HG03354 (cell line): ENCODE measurements around the gene CLIC3.

ENCODE experiments used
- ATAC-seq: cut with Tn5 transposase; IDR thresholded peaks from one replicate; pipeline ENCODE4 v1.9.1; 2021; ENCODE audit warnings: mild to moderate bottlenecking; ENCODE audit not compliant: unreplicated experiment, poor library complexity, severe bottlenecking

CLIC3 gene

GRCh38 chr9:136972335-136972734 is 24.0 kb downstream of the CLIC3 start:
- ATAC-seq: no peak

GRCh38 chr9:136971746-136972145 is 24.6 kb downstream of the CLIC3 start:
- no peak for ATAC-seq

DNA sequence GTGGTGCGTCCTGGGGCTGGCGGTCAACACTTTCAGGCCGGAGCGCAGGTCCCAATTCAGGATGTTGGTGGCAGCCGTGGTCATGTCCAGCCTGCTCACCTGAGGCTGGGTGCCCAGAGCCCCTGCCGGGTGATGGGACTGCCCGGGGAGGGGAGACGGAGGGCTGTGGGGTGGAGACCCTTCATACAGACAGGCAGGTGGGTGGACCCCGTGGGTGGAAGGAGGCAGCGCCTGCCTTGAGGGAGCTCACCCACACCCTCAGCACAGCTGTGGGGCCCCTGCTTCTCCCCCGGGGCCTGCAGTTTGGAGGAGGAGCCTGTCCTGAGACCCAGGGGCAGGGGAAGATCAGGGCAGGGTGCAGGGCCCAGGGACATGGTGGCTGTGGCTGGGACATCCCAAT is 26.0 kb downstream of the CLIC3 start:
- ATAC-seq: no peak

DNA sequence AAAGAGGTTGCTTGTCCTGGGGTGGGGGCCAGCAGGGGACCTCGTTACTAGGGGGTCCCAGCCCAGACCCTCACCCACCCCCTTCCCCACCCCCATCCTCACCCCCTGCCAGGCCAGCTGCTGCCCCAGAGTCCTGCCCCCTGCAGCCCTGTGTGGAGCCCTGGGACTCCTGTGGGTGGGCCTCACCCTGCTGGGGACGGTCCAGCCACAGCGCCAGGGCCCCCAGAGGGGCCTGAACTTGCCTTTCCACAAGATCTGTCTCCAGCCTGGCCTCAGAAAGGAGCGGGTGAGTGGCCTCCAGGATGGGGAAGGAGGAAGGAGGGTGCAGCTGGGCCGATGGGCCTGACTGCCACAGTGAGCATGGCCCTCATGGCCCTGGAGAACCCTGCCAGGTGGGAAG is 26.6 kb downstream of the CLIC3 start:
- ATAC-seq: no peak

DNA sequence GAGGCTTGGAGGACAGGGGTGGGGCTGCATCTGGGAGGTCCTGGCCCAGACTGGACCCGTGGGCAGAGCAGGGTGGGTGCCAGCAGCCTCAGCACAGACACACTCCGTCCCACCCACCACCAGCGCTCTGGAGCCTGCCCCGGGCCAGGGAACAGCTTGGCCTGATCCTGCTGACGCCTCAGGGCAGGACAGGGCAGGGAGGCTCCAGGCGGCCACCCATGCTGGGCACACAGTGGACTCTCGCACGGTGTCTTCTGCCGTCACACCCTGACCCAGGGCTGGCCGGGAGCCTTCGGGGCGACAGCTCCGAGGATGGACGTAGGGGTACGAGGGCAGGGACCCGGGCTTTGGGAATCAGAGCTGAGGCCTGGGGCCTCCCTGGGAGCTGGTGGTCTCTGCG is 27.2 kb downstream of the CLIC3 start:
- no peak for ATAC-seq

- no peak for ATAC-seq
Measured at GRCh38 chr9:136968333-136969127, 27.8 kb downstream of the CLIC3 start.

DNA sequence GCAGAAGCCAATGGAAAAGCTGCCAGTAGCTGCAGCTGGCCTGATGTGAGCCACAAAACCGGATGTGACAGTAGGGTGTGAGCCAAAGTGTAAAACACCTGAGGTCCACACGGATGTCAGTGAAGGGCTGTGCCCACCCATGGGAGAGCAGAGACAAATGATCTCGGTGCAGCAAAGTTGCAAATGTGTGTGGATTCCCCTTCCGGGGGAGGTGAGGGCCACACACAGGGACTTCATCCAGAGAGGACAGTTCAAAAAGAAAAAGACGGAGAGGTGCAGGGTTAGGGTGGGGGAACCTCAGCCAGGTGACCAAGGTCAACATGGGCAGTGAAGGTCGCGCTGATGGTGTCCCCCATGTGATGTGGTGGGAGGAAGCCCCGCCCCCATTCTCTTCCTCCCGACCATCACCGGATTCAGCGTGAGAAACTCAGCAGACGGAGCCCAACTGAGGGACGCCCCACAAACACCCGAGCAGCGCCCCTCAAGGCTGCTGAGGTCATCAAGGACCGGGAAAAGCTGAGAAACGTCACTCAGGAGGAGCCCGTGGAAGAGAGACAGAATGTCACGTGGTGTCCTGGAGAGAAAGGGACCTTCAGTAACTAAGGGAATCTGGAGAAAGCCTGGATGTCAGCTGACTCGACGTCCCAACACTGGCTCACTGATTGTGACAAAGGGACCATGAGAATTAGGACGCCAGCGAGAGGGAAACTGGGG is 30.4 kb downstream of the CLIC3 start:
- ATAC-seq: no peak

- no peak for ATAC-seq
Measured at GRCh38 chr9:136964833-136965422, 31.4 kb downstream of the CLIC3 start.

DNA sequence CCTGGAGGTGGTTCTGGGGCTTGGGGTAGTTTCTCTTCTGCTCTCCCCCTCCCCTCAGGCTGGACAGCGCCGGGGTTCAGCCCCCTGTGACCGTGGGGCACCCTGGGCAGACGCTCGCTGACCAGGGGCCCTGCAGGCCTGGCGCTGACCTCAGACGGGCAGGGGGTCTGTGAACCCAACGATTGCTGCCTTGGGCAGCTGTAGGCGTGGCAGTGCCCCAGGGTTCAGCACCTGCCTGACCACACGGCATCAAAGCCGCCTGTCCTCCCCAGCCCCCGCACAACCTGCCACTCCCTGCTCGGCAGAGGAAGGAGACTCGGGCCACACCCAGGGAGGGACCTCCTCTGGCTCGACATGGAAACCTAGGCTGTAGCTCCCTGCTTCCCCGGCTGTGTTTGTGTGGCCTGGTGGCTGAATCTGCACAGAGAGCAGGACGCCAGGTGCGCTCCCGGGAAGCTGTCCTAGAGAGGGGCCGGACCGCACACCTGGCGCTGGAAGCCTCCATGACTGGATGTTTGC is 32.1 kb downstream of the CLIC3 start:
- no peak for ATAC-seq

DNA sequence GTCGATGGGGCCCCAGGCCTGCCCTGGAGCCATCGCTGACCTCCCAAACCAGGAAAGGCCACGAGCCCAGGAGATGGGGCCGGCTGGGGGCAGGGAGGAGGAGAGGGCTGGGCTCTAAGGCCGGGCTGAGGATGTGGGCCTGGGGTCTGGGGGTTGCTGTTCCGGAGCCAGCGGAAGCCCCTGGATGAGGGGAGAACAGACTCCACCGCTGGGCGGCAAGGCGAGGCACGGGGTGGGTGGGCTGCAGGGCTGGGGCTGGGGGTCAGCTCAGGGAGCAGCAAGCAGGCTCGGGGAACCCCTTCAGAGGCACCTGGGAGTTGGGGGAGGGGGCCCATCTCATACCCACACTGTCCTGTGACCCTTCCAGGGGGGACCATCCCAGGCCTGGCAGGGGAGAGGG is 32.6 kb downstream of the CLIC3 start:
- no peak for ATAC-seq

- no peak for ATAC-seq
Measured at GRCh38 chr9:136963341-136963740, 33.0 kb downstream of the CLIC3 start.

DNA sequence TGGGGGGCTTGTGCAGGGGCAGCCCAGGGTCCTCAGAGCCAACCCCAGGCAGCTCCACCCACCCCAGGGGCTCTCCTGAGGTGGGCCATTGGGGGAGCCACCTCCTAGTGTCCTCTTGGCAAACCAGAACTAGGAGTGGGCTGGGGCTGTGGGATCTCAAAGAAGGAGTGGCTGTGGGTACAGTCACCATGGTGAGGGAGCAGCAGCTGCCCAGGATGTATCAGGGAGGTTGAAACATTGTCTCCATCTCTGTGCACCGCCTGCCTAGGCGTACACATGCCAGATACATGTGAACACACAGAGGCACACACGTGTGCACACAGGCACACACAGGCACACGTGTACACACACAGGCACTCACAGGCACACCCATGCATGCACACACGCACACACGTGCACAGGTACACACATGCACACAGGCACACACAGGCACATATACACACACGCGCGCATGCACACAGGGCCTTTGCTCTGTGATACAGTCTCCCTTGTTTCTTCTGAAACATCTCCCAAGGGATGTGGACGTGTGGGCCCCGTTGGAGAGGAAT is 33.6 kb downstream of the CLIC3 start:
- no peak for ATAC-seq

- ATAC-seq: no peak
Measured at GRCh38 chr9:136962163-136962562, 34.2 kb downstream of the CLIC3 start.

GRCh38 chr9:136961279-136962065 is 34.9 kb downstream of the CLIC3 start:
- ATAC-seq: no peak

DNA sequence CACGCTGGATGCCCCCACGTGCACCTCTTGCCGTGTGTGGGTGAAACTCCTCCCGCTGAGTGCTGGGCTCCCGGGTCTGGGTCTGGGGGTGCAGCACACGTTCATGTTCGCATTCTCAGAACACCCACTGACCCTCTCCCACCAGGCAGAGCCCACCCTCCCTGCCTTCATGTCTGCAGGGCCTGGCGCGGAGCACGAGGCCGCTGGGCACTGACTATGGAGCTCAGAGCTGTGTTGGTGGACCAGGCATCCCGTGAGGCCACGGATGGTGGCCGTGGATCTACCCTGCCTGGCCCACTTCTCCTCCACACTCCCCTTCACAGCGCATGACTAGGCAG is 35.5 kb downstream of the CLIC3 start:
- ATAC-seq: no peak

DNA sequence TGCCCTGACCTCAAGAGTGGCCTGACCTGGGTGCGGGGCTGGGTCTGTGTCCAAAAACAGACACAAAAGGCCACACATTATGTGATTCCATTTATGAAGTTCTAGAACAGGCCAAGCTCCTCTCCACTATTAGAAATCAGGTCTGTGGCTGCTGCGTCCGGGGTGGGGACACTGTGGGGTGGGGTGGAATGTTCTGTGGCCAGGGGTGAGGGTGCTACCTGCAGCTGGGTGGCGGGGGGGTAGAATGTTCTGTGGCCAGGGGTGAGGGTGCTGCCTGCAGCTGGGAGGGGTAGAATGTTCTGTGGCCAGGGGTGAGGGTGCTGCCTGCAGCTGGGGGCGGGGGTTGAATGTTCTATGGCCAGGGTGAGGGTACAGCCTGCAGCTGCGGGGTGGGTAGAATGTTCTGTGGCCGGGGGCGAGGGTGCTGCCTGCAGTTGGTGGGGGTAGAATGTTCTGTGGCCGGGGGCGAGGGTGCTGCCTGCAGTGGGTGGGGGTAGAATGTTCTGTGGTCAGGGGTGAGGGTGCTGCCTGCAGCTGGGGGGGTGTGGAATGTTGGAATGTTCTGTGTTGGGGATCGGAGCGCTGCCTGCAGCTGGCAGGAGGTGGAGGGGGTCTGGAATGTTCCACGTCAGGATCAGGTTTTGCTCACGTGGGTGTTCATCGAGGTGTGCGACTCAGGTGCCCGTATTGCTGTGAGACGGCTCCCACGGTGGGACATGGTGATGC is 36.0 kb downstream of the CLIC3 start:
- ATAC-seq: no peak

DNA sequence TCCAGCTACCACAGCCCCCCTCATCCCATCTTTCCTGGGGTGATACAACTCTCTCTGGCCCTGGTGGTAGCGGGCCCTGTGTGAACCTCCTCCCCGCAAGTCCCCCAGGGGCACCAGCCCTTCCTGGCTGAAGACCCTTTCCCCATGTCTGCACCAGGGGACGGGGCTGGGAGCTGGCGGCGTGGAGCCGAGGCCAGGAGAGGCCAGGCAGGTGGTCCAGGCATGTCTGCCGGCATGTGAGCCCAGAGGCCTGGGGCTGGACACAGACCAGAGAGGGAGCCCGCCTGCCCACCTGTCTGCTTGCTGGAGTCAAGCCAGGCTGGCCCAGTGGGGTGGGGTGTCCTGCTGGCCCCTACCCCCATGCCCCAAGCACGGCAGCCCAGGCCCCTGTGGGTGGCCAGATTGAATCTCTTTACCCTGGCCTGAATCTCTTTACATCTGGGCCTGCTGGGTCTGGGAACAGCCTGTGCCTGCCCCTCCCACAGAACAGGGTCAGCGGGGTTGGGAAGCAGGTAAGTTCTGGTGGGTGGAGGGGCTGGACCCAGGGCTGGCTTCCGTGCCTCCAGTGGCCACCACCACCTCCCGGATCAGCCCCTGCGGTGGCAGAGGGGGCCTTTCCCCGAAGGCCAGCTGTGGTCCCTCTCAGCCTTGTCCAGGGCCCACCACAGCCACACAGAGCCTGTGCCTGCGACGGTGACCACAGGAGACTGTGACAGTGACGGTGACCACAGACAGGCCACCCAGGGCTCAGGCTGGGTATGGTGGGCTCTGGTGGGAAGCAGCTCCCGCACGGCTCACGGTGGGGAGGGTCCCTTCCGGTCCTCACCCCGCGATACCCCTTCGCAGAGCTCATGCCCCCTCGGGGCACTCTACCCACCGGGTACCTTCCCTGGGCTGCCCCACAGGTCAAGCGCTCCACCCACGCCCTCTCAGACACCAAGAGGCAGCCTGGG is 37.2 kb downstream of the CLIC3 start:
- no peak for ATAC-seq

- ATAC-seq: no peak
Measured at GRCh38 chr9:136958473-136958872, 37.9 kb downstream of the CLIC3 start.
